HG03460 (cell line): ENCODE measurements around the gene FAM78A.
"Not testable (repeated sequence)": the region's sequence is repeated elsewhere in the genome, so short reads cannot be mapped to it uniquely, and the experiment has no call there.

Experiments
- ATAC-seq: cut with Tn5 transposase; IDR thresholded peaks from one replicate; pipeline ENCODE4 v1.9.1; 2021; ENCODE audit not compliant: unreplicated experiment

FAM78A gene

DNA sequence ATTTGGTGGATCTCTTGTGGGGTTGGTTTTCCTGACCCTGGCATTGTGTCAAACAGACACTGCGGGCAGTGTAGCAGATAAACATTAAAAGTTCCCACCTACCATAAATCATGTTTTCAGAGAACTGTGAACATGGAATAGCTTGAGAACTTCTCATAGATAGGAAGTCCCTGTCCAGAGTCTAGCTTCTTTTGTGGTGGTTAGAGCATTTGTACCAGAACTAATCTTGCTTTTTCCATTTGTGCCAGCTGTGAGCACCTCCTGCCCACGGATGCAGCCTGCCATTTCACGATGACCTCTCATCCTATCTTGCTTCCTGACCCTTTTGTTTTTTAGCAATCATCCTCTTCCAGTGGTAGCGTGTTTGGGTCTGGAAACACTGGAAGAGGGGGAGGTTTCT is 61.4 kb downstream of the FAM78A start:
- ATAC-seq, result no peak

DNA sequence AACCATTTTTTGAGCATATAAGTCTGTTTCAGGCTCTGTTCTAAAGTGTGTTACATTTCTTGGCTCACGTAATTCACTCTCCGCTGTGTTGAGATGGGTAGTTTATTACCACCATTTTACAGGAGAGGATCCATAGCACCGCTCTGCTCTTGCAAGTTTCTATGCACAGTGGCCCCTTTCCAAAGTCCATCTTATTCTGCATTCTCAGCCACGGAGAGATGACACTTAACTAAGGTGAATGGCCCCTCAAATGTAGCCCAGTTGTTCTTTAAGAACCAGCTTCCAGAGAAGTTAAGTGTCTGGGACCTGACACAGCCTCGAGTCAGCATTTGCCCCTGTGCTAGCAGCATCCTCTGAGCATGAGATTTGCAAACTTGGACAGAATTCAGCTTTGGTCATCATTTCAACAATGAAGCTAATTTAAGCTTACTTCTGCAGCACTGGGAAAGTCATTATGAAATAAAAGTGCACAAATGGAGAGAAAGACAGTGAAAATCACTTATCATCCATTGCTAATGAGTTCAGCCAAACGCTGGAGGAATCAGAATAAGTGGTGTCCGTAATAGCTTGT is 61.9 kb downstream of the FAM78A start:
- no peak for ATAC-seq

DNA sequence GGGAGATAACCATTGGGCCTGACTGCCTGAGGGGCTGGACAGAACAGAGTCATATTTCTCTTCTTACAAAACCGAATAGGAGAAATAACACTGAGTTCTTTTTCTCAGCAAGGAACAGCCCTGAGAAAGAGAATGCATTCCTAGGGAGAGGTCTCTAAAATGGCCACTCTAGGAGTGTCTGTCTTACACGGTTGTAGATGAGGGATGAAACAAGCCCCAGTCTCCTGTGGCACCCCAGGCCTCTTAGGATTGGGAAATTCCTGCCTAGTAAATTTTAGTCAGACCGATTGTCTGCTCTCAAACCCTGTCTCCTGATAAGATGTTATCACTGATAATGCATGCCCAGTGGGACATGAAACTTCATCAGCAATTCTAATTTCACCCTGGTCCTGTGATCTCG is 64.4 kb downstream of the FAM78A start:
- ATAC-seq, result not testable (repeated sequence)
